ENCODE results near the gene GAREM1. TPM values are rescaled to one million over a fixed set of nuclear protein-coding genes. Genes with fewer than 3 reads are reported as not detected.

Gene GAREM1
- total and polyA plus RNA-seq, 8 donors = 2.5 to 60.3 (median 16.2) TPM

DNA sequence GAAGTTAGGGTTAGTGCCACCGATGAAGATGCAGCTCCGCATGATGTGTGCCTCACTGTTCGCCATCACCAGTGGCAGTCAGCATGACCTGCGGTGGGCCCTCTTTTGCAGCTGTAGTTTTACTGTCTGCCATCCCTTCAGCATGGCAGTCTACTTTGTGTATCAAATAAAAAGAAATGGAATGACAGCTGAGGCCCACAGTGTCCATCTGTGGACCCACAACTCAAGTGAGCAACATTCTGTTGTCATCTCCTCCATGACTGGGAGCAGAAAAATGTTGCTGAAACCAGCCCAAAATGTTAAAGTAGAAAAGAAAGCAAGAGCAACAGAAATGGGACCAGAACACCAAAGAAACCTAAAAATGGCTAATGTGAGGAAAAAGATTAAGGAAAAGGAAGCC, 152.1 kb downstream of the GAREM1 start:
- no peaks in the 10 kb centered on the region for H3K9me3 ChIP-seq

DNA sequence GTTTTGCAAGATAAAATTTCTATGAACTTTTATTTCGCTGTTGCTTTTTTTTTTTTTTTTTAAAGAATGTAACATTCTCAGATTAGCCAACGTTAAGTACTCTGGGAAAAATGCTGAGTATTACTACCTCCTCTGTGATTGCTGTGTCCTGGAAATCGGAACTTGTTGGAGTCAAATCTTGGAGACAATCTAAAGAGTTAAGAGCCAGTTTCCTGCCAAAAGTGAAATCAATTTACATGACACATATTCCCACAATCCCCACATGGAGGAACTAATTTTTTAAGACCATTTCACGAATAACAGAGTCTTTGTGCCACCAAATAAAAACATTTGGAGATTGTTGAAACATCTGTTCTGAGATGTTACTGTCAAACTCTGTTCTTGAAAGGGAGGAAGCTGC, 153.0 kb downstream of the GAREM1 start:
- 32 to 53% (median 48%) methylated on average over 4 of the region's 4 CpGs for WGBS, 5 donors
- Histone ChIP-seq H3K4me3 (no peak overlapping the region), H3K4me1 (peaks cover 0 to 35% (median 11%) of the 10 kb centered on the region in 4 donors), H3K27ac (peak overlapping the region in 4 of 5 donors; percentile 6 to 64 (median 47)), H3K27me3 (no peaks in the 10 kb centered on the region), H3K36me3 (peaks cover 0 to 3% (median 0%) of the 10 kb centered on the region in 4 donors), H3K9me3 (no peaks in the 10 kb centered on the region)
- intact Hi-C loops (cut with DNase I; ENCODE audit: low total_unique reads) = no loop called here
- DNase-seq = no peak
- TF ChIP-seq, protein P1, sequence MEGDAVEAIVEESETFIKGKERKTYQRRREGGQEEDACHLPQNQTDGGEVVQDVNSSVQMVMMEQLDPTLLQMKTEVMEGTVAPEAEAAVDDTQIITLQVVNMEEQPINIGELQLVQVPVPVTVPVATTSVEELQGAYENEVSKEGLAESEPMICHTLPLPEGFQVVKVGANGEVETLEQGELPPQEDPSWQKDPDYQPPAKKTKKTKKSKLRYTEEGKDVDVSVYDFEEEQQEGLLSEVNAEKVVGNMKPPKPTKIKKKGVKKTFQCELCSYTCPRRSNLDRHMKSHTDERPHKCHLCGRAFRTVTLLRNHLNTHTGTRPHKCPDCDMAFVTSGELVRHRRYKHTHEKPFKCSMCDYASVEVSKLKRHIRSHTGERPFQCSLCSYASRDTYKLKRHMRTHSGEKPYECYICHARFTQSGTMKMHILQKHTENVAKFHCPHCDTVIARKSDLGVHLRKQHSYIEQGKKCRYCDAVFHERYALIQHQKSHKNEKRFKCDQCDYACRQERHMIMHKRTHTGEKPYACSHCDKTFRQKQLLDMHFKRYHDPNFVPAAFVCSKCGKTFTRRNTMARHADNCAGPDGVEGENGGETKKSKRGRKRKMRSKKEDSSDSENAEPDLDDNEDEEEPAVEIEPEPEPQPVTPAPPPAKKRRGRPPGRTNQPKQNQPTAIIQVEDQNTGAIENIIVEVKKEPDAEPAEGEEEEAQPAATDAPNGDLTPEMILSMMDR (IDR thresholded peaks at IDR 0.05) = no peak
- TF ChIP-seq EP300 (IDR thresholded peaks at IDR 0.05) (no peak), POLR2A (IDR thresholded peaks at IDR 0.05) (no peak), POLR2AphosphoS5 (IDR thresholded peaks at IDR 0.05) (no peak)

More for the DNA sequence above, 152.1 kb downstream of the GAREM1 start:
- H3K36me3 ChIP-seq = peaks cover 0 to 3% (median 0%) of the 10 kb centered on the region in 4 donors
- H3K4me1 ChIP-seq = peaks cover 0 to 35% (median 11%) of the 10 kb centered on the region in 4 donors
- intact Hi-C loops (cut with DNase I; ENCODE audit: low total_unique reads) = no loop called here
- no peak overlapping the region for H3K4me3 ChIP-seq
- 96 to 100% (median 99%) methylated on average over 4 of the region's 4 CpGs for WGBS, 5 donors
- H3K27me3 ChIP-seq = no peaks in the 10 kb centered on the region
- no peak for DNase-seq
- H3K27ac ChIP-seq = peak overlapping the region in 2 of 5 donors; percentile 3 to 39
- TF ChIP-seq POLR2AphosphoS5 (IDR thresholded peaks at IDR 0.05) (no peak), POLR2A (IDR thresholded peaks at IDR 0.05) (no peak)

DNA sequence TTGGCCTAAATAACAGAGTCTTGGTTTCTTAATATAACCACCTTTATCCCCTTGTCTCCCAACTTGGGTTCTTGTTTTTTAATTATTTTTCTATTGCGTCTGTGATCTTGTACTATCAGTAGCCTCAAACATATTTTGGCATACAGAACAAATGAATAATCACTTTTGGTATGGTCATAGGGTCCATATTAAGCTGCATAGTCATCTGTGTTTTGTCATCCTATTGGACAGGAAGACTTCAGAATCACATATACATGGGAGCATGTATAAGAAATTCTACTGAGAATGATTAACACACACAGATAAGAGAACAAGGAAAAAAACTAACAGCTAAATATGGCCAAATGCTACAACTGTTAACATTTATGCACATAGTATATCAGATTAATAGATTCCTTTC, 154.8 kb downstream of the GAREM1 start:
- Histone ChIP-seq H3K27ac (peak overlapping the region in 1 of 5 donors; percentile 64), H3K9me3 (no peaks in the 10 kb centered on the region), H3K4me1 (peaks cover 0 to 36% (median 11%) of the 10 kb centered on the region in 4 donors), H3K27me3 (no peaks in the 10 kb centered on the region), H3K36me3 (peaks cover 0 to 3% (median 0%) of the 10 kb centered on the region in 4 donors), H3K4me3 (no peak overlapping the region)
- 82 to 89% (median 86%) methylated on average over 1 of the region's 1 CpG for WGBS, 5 donors
- intact Hi-C loops (cut with DNase I; ENCODE audit: low total_unique reads) = no loop called here
- no peak for TF ChIP-seq POLR2AphosphoS5 (IDR thresholded peaks at IDR 0.05)
- TF ChIP-seq EP300 (IDR thresholded peaks at IDR 0.05) = no peak
- TF ChIP-seq, protein P1 (IDR thresholded peaks at IDR 0.05) = no peak
- no peak for TF ChIP-seq POLR2A (IDR thresholded peaks at IDR 0.05)
- no peak for DNase-seq

DNA sequence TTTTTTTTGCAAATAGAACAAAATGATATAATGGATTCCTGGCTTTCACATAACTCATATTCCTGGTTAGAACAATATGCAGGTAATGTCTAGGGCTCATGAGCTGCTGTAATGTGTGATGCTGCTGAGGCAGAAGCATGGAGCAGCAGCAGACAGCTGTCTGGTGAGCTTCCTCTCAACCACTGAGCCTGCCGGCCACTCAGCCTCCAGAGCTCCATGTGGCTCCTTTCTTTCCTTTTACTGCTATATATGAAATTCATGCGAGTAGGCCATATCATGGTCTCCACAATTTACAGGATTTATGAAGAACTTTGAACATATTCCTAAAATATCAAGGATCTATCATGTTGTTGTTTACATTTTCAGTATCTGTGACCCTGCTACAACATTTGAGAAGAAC, 159.9 kb downstream of the GAREM1 start:
- Histone ChIP-seq H3K36me3 (no peaks in the 10 kb centered on the region), H3K27me3 (no peaks in the 10 kb centered on the region), H3K4me3 (no peak overlapping the region), H3K4me1 (peaks cover 0 to 19% (median 9%) of the 10 kb centered on the region in 4 donors), H3K9me3 (no peaks in the 10 kb centered on the region), H3K27ac (peak overlapping the region in 4 of 5 donors; percentile 16 to 74 (median 62))
- TF ChIP-seq POLR2A (IDR thresholded peaks at IDR 0.05) = no peak
- no peak for TF ChIP-seq POLR2AphosphoS5 (IDR thresholded peaks at IDR 0.05)
- TF ChIP-seq, protein P1 (IDR thresholded peaks at IDR 0.05) = no peak
- TF ChIP-seq EP300 (IDR thresholded peaks at IDR 0.05) = no peak
- DNase-seq = no peak
- 57 to 88% (median 83%) methylated on average over 2 of the region's 2 CpGs for WGBS, 5 donors
- intact Hi-C loops (cut with DNase I; ENCODE audit: low total_unique reads) = no loop called here

DNA sequence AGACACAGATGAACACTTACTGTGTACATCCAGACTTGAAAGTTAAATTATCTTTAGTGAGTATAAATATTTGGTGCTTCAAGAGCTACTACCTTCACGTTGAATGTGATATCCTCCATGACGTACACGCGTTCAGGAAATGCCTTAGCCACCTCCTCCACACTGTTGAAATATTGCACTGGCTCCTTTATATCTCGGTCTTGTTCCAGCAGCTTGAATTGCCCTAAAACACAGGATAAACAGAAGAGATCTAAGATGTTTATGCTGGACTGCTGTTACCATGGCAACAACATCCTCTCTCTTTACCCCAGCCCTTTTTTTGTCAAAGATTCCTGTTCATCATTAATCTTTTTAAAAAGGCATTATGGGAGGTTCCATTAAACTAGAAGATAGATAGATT, 160.6 kb downstream of the GAREM1 start:
- Histone ChIP-seq H3K36me3 (no peaks in the 10 kb centered on the region), H3K27me3 (no peaks in the 10 kb centered on the region), H3K4me1 (peaks cover 0 to 19% (median 9%) of the 10 kb centered on the region in 4 donors), H3K27ac (peak overlapping the region in 4 of 5 donors; percentile 48 to 74 (median 62)), H3K9me3 (no peaks in the 10 kb centered on the region), H3K4me3 (no peak overlapping the region)
- whole genome bisulfite sequencing, 5 donors = 41 to 66% (median 62%) methylated on average over 5 of the region's 5 CpGs
- intact Hi-C loops (cut with DNase I; ENCODE audit: low total_unique reads) = no loop called here
- TF ChIP-seq POLR2AphosphoS5 (IDR thresholded peaks at IDR 0.05) = no peak
- TF ChIP-seq, protein P1 (IDR thresholded peaks at IDR 0.05) = no peak
- DNase-seq = peak in 1 of 2 donors; percentile 84
